LoVo (cell line): ENCODE measurements around the gene TMEM131L.

ENCODE experiments used
- DNase-seq: peaks from one replicate; pipeline ENCODE4 v3.0.0-alpha.2; 2016; ENCODE audit warnings: low spot score

The TMEM131L gene

GRCh38 chr4:153521999-153522801 is 56.0 kb downstream of the TMEM131L start:
- DNase-seq = no peak

GRCh38 chr4:153522802-153523094 is 56.6 kb downstream of the TMEM131L start:
- no peak for DNase-seq

GRCh38 chr4:153523164-153523796 is 57.1 kb downstream of the TMEM131L start:
- no peak for DNase-seq

GRCh38 chr4:153523941-153524386 is 57.8 kb downstream of the TMEM131L start:
- no peak for DNase-seq

GRCh38 chr4:153524682-153525081 is 58.5 kb downstream of the TMEM131L start:
- no peak for DNase-seq

- DNase-seq = no peak
These were observed 61.5 kb downstream of the TMEM131L start for GRCh38 chr4:153527690-153528089.

- no peak for DNase-seq
These were observed 62.7 kb downstream of the TMEM131L start for GRCh38 chr4:153528705-153529485.

GRCh38 chr4:153529646-153530045 is 63.5 kb downstream of the TMEM131L start:
- no peak for DNase-seq

- DNase-seq = no peak
These were observed 64.3 kb downstream of the TMEM131L start for GRCh38 chr4:153530284-153530999.

- no peak for DNase-seq
These were observed 64.8 kb downstream of the TMEM131L start for GRCh38 chr4:153531000-153531358.

GRCh38 chr4:153531976-153532626 is 65.9 kb downstream of the TMEM131L start:
- no peak for DNase-seq

- no peak for DNase-seq
These were observed 66.5 kb downstream of the TMEM131L start for GRCh38 chr4:153532636-153533035.

GRCh38 chr4:153533387-153533786 is 67.2 kb downstream of the TMEM131L start:
- no peak for DNase-seq

GRCh38 chr4:153534792-153535629 is 68.9 kb downstream of the TMEM131L start:
- no peak for DNase-seq

GRCh38 chr4:153535772-153536513 is 69.8 kb downstream of the TMEM131L start:
- DNase-seq = no peak

GRCh38 chr4:153537493-153537960 is 71.4 kb downstream of the TMEM131L start:
- DNase-seq = no peak

- no peak for DNase-seq
These were observed 72.6 kb downstream of the TMEM131L start for GRCh38 chr4:153538487-153539357.

GRCh38 chr4:153539422-153539821 is 73.3 kb downstream of the TMEM131L start:
- no peak for DNase-seq
